H1 (cell line): ENCODE data around the gene C22orf23. TPM values are rescaled to one million over a fixed set of nuclear protein-coding genes. Genes with fewer than 3 reads are reported as not detected.

Experiments used
- CTCF ChIA-PET: fragments of 300-600 bp; sonication (Branson Sonifier 250); formaldehyde crosslinking; loops from one replicate; lab custom pipeline; 2021; ENCODE audit not compliant: partially characterized antibody; lab: Charles Lee
- POLR2A ChIA-PET: fragments of 300-600 bp; sonication (Branson Sonifier 250); formaldehyde crosslinking; loops from one replicate; lab custom pipeline; 2021; ENCODE audit warnings: inconsistent platforms; ENCODE audit not compliant: partially characterized antibody; lab: Charles Lee
- DNase-seq, 2 experiments: peaks; one replicate each; pipeline versions ENCODE4 v3.0.0 to v3.0.0-alpha.2; 2010 to 2022; ENCODE audit warnings: low spot score in 2 of 2, low read depth in 1 of 2, mixed read lengths in 1 of 2
- FAIRE-seq: peaks from 2 replicates; lab custom pipeline; 2011; peaks lifted over from hg19 to GRCh38; lab: Jason Lieb, UNC
- H2AFZ ChIP-seq: 2 replicates; pipeline ENCODE4 v1.8.1; 2012; ENCODE audit warnings: low read length, inconsistent platforms
- H2AK5ac ChIP-seq: 2 replicates; pipeline ENCODE4 v1.6.1; 2013; ENCODE audit warnings: low read depth, low read length
- H2BK120ac ChIP-seq: replicated peaks from 2 replicates; pipeline ENCODE3; 2013; ENCODE audit warnings: low read depth, low read length, inconsistent platforms
- H2BK12ac ChIP-seq: 2 replicates; pipeline ENCODE4 v1.6.1; 2013; ENCODE audit warnings: low read depth, low read length
- H2BK15ac ChIP-seq: 2 replicates; pipeline ENCODE4 v1.6.1; 2013; ENCODE audit warnings: low read length
- H2BK20ac ChIP-seq: 2 replicates; pipeline ENCODE4 v1.6.1; 2013; ENCODE audit warnings: low read length
- H2BK5ac ChIP-seq: 2 replicates; pipeline ENCODE4 v1.6.1; 2013; ENCODE audit warnings: low read depth, low read length
- H3K14ac ChIP-seq: 2 replicates; pipeline ENCODE4 v1.6.1; 2013; ENCODE audit warnings: inconsistent platforms; ENCODE audit not compliant: insufficient read length
- H3K18ac ChIP-seq: 2 replicates; pipeline ENCODE4 v1.6.1; 2013; ENCODE audit warnings: low read length; ENCODE audit errors: extremely low read depth
- H3K23ac ChIP-seq: 2 replicates; pipeline ENCODE4 v1.6.1; 2013; ENCODE audit warnings: inconsistent platforms; ENCODE audit not compliant: insufficient read length
- H3K23me2 ChIP-seq: 2 replicates; pipeline ENCODE4 v1.6.1; 2013; ENCODE audit warnings: low read depth, low read length
- H3K27ac ChIP-seq: 2 replicates; pipeline ENCODE4 v1.6.1; 2011; ENCODE audit warnings: low read depth, low read length, inconsistent platforms
- H3K27me3 ChIP-seq, 4 experiments: replicated peaks in 1 of 4; 1 replicate in 1 of 4; 2 replicates in 3 of 4; pipeline versions ENCODE4 v1.6.1 to v1.8.1; 2011 to 2013; ENCODE audit warnings: low read length in 3 of 4, mild to moderate bottlenecking in 3 of 4, inconsistent platforms in 2 of 4, mixed read lengths in 2 of 4, moderate library complexity in 1 of 4; ENCODE audit not compliant: control insufficient read depth in 3 of 4, insufficient read depth in 3 of 4; ENCODE audit errors: extremely low read depth in 1 of 4
- H3K36me3 ChIP-seq, 4 experiments: 2 replicates each; pipeline versions ENCODE4 v1.6.1 to v1.8.1; 2011 to 2013; ENCODE audit warnings: mild to moderate bottlenecking in 4 of 4, low read length in 3 of 4, moderate library complexity in 2 of 4, control low read depth in 1 of 4, inconsistent platforms in 1 of 4; ENCODE audit not compliant: insufficient read depth in 4 of 4, control insufficient read depth in 2 of 4
- H3K4ac ChIP-seq: replicated peaks from 2 replicates; pipeline ENCODE3; 2013; ENCODE audit warnings: low read length, low read depth, mixed read lengths, inconsistent platforms; ENCODE audit not compliant: insufficient read length
- H3K4me1 ChIP-seq, 4 experiments: replicated peaks in 1 of 4; 1 replicate in 1 of 4; 2 replicates in 3 of 4; pipeline versions ENCODE4 v1.6.1 to v1.8.1; 2011 to 2013; ENCODE audit warnings: low read length in 3 of 4, inconsistent platforms in 2 of 4, mixed read lengths in 1 of 4; ENCODE audit not compliant: insufficient read depth in 4 of 4, control insufficient read depth in 3 of 4
- H3K4me2 ChIP-seq, 2 experiments: 2 replicates each; pipeline versions ENCODE4 v1.6.1 to v1.8.1; 2011 to 2013; ENCODE audit warnings: low read depth in 2 of 2, low read length in 2 of 2, control low read depth in 1 of 2, inconsistent platforms in 1 of 2, mild to moderate bottlenecking in 1 of 2; ENCODE audit not compliant: insufficient read depth in 1 of 2
- H3K4me3 ChIP-seq, 4 experiments: fragments of 200-600, 300-600 bp in 1 of 4; sonication (generic), shearing (Covaris generic), sonication (Bioruptor Twin) in 1 of 4; 2 replicates each; pipeline versions ENCODE4 v1.5.1 to v1.8.1; 2011 to 2016; ENCODE audit warnings: low read length in 4 of 4, low read depth in 3 of 4, control low read depth in 2 of 4, inconsistent platforms in 2 of 4, mild to moderate bottlenecking in 2 of 4, mixed read lengths in 1 of 4, moderate library complexity in 1 of 4; ENCODE audit not compliant: insufficient read depth in 2 of 4; ENCODE audit errors: extremely low read depth in 1 of 4
- H3K56ac ChIP-seq: replicated peaks from 2 replicates; pipeline ENCODE3; 2013; ENCODE audit warnings: low read depth, mild to moderate bottlenecking, mixed read lengths, low read length, inconsistent platforms; ENCODE audit not compliant: insufficient read length
- H3K79me1 ChIP-seq: 2 replicates; pipeline ENCODE4 v1.6.1; 2013; ENCODE audit warnings: low read depth, low read length, control low read depth
- H3K79me2 ChIP-seq, 2 experiments: 2 replicates each; pipeline versions ENCODE4 v1.6.1 to v1.8.1; 2012 to 2013; ENCODE audit warnings: low read length in 2 of 2, mild to moderate bottlenecking in 2 of 2, inconsistent platforms in 1 of 2; ENCODE audit not compliant: insufficient read depth in 2 of 2, control insufficient read depth in 1 of 2
- H3K9ac ChIP-seq, 4 experiments: replicated peaks in 1 of 4; 1 replicate in 1 of 4; 2 replicates in 3 of 4; pipeline versions ENCODE4 v1.6.1 to v1.8.1; 2011 to 2013; ENCODE audit warnings: low read depth in 3 of 4, low read length in 3 of 4, control low read depth in 2 of 4, mild to moderate bottlenecking in 2 of 4, moderate library complexity in 2 of 4, inconsistent platforms in 1 of 4; ENCODE audit errors: extremely low read depth in 1 of 4
- H3K9me3 ChIP-seq, 2 experiments: 2 replicates each; pipeline versions ENCODE4 v1.6.1 to v1.8.1; 2012 to 2013; ENCODE audit warnings: mild to moderate bottlenecking in 2 of 2, moderate library complexity in 2 of 2, control low read depth in 1 of 2, inconsistent platforms in 1 of 2, low read depth in 1 of 2, low read length in 1 of 2, mixed read lengths in 1 of 2; ENCODE audit not compliant: insufficient read depth in 2 of 2
- H4K20me1 ChIP-seq, 2 experiments: replicated peaks in 1 of 2; 2 replicates each; pipeline versions ENCODE3 to v1.8.1; 2011 to 2013; ENCODE audit warnings: inconsistent platforms in 2 of 2, low read length in 2 of 2, mild to moderate bottlenecking in 1 of 2; ENCODE audit not compliant: insufficient read depth in 2 of 2, control insufficient read depth in 1 of 2
- H4K5ac ChIP-seq: 2 replicates; pipeline ENCODE4 v1.6.1; 2013; ENCODE audit warnings: low read length, low read depth, mixed read lengths, inconsistent platforms; ENCODE audit not compliant: insufficient read length
- H4K8ac ChIP-seq: 2 replicates; pipeline ENCODE4 v1.8.0; 2013; ENCODE audit warnings: mild to moderate bottlenecking, moderate library complexity, low read length, inconsistent platforms; ENCODE audit not compliant: insufficient read depth; ENCODE audit errors: extremely low read depth
- H4K91ac ChIP-seq: replicated peaks from 2 replicates; pipeline ENCODE3; 2013; ENCODE audit warnings: low read length, mixed read lengths, inconsistent platforms; ENCODE audit not compliant: insufficient read length
- ASH2L ChIP-seq: fragments of 200-600, 300-600 bp; sonication (generic); IDR thresholded peaks from one replicate; pipeline ENCODE4 v1.7.1; 2017; ENCODE audit warnings: low read length
- CBX5 ChIP-seq: fragments of 300-800, 300-1000 bp; sonication (generic); IDR thresholded peaks from 2 replicates; pipeline ENCODE4 v1.7.1; 2016; ENCODE audit warnings: antibody characterized with exemption, low read length, low read depth
- CHD1 ChIP-seq: IDR thresholded peaks from 2 replicates; pipeline ENCODE4 v1.6.1; 2012; ENCODE audit warnings: low read depth, low read length, improper control_type of control experiment
- CREB1 ChIP-seq: IDR thresholded peaks from 2 replicates; pipeline ENCODE4 v1.6.1; 2012; ENCODE audit warnings: inconsistent platforms
- EGR1 ChIP-seq: IDR thresholded peaks from 2 replicates; pipeline ENCODE4 v1.6.1; 2011; ENCODE audit warnings: low read depth, low read length, borderline replicate concordance
- KDM4A ChIP-seq: IDR thresholded peaks from one replicate; pipeline ENCODE4 v1.7.1; 2012; ENCODE audit warnings: low read depth, mild to moderate bottlenecking, moderate library complexity, low read length, inconsistent platforms; ENCODE audit not compliant: severe bottlenecking
- KDM5A ChIP-seq: fragments of 200-600 bp; IDR thresholded peaks from 2 replicates; pipeline ENCODE4 v1.7.1; 2012; ENCODE audit warnings: mild to moderate bottlenecking, low read length, inconsistent platforms, mixed read lengths
- PHF8 ChIP-seq: fragments of 200-600 bp; sonication (generic); conservative IDR thresholded peaks from 2 replicates; pipeline ENCODE4 v1.7.1; 2012; ENCODE audit warnings: low read depth, mild to moderate bottlenecking, inconsistent platforms, low read length, moderate library complexity
- RXRA ChIP-seq: IDR thresholded peaks from 2 replicates; pipeline ENCODE4 v1.6.1; 2011; ENCODE audit warnings: low read depth, mild to moderate bottlenecking, low read length, moderate library complexity; ENCODE audit not compliant: insufficient read depth
- SIN3A ChIP-seq, 2 experiments: IDR thresholded peaks in 1 of 2; conservative IDR thresholded peaks in 1 of 2; 2 replicates each; pipeline ENCODE4 v1.6.1; 2011 to 2012; ENCODE audit warnings: low read length in 2 of 2, improper control_type of control experiment in 1 of 2, low read depth in 1 of 2, mild to moderate bottlenecking in 1 of 2
- WGBS, 2 experiments: shearing (Covaris generic) in 1 of 2; methylation state at CpG; one replicate each; pipeline versions ENCODE4 v1.1.6 to v1.1.7; 2013 to 2015; ENCODE audit warnings: low lambda C conversion rate in 2 of 2, mixed read lengths in 2 of 2, inconsistent platforms in 1 of 2, low coverage in 1 of 2, missing lambda C conversion rate in 1 of 2; ENCODE audit not compliant: insufficient replicate concordance in 2 of 2, insufficient coverage in 1 of 2, insufficient read length in 1 of 2; ENCODE audit errors: extremely low coverage in 1 of 2, missing lambda C conversion rate in 1 of 2; 5-methylcytosine and 5-hydroxymethylcytosine counted together
- polyA plus RNA-seq, 7 experiments: library from polyadenylated mRNA; depleted of rRNA in 3 of 7; stranded (reverse) in 5 of 7; unstranded in 2 of 7; fragments of >200 nt in 5 of 7; fragments of 200-250 nt in 2 of 7; gene quantifications; 1 replicate in 5 of 7; 2 replicates in 1 of 7; 4 replicates in 1 of 7; pipeline versions ENCODE4 v1.2.1 to v1.2.3, GENCODE V29; 2011 to 2013; ENCODE audit warnings: missing spikeins in 2 of 7, mixed read lengths in 2 of 7
- total RNA-seq: library from RNA; stranded (reverse); fragmentation: NEBNext Ultra II Directional; extraction: Animal tissue kit (Norgen Biotek cat#: 25700); gene quantifications from 2 replicates; pipeline ENCODE4 v1.2.1, GENCODE V29; 2021
- TF ChIP-seq, protein P1 (sequence below): IDR thresholded peaks from 2 replicates; pipeline ENCODE4 v1.6.1; 2012; ENCODE audit warnings: low read length, inconsistent platforms

The C22orf23 gene
- total and polyA plus RNA-seq, 2 of the 8 experiments (the other 6 are each of a cell fraction or from before 2014, with no cell fraction given) = 0.50 to 0.54 TPM

DNA sequence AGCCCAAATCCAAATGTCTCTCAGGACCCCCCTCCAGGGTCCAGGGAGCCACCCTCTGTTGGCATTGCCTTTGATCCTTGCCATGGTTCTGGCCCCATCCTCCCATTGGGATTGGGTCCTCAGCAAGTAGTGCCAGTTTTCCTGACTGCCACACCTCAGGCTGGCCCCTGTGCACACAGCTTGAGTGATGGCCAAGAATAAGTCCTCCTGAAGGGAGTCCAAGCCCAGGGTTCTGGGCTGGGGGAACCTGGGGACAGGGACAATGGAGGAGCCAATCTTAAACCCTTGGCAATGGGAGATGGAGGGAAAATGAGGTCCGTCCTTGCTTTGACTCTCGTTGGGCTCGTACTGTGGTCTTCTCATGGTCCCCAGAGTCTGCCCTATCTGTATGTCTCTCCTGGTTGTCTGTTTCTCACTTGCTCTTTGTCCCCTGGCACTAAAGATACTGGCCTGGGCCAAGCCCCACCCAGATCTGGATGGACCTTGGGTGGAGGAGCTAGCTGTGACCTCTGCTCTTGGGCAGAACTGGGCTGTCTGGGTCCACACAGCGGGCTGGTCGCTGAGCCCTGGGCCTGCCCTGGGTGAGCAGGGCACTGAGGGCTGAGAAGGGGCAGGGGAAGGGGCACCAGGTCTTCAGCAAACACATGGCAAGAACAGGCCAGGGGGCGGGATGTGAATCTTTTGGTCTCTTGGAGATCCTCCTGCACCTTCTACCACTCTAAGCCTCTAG, 28.0 kb upstream of the C22orf23 start:
- Histone ChIP-seq H4K91ac (no peak overlapping the region), H3K9ac (no peak overlapping the region), H4K5ac (no peak overlapping the region), H3K4ac (no peak overlapping the region), H4K20me1 (peaks cover 2 to 4% of the 10 kb centered on the region in 2 experiments), H2AK5ac (no peak overlapping the region), H3K4me1 (peaks cover 0 to 30% (median 14%) of the 10 kb centered on the region in 4 experiments; a peak in 6 of 7 replicates), H2BK120ac (no peak overlapping the region), H3K27ac (no peak overlapping the region), H4K8ac (no peak overlapping the region), H2BK5ac (no peak overlapping the region), H3K36me3 (no peaks in the 10 kb centered on the region), H3K56ac (no peak overlapping the region), H3K79me2 (no peaks in the 10 kb centered on the region), H2AFZ (no peak overlapping the region), H3K4me2 (no peak overlapping the region), H3K79me1 (no peaks in the 10 kb centered on the region), H3K18ac (no peak overlapping the region), H2BK15ac (no peak overlapping the region), H3K27me3 (peaks cover 0 to 19% (median 12%) of the 10 kb centered on the region in 4 experiments; a peak in 5 of 7 replicates), H3K4me3 (no peak overlapping the region), H3K23ac (no peak overlapping the region), H3K14ac (no peak overlapping the region), H2BK12ac (no peak overlapping the region), H3K9me3 (no peaks in the 10 kb centered on the region), H2BK20ac (no peak overlapping the region), H3K23me2 (peaks cover 13% of the 10 kb centered on the region; the same call in 1 of the 2 replicates)
- FAIRE-seq = no peak
- POLR2A ChIA-PET = interaction anchor here (4.8 kb wide), 1 partner anchor 10 kb away, joined by 26 read pairs; no protein-coding TSS in a partner anchor
- no peak for DNase-seq
- CTCF ChIA-PET = interaction anchor here (0.9 to 3.9 kb wide), 4 partner anchors 10 to 72 kb away, joined by 3 to 20 read pairs (median 13); no protein-coding TSS in a partner anchor
- WGBS, 2 experiments = 88% methylated on average over 6 of the region's 6 CpGs; no CpG with 5 or more reads in 1 of the 2 experiments
- TF ChIP-seq EGR1 (no peak), RXRA (no peak), PHF8 (no peak), CREB1 (no peak), KDM4A (no peak), ASH2L (no peak), KDM5A (no peak), CHD1 (no peak), SIN3A (conservative IDR thresholded peaks at IDR 0.05 in 1 of 2, IDR thresholded peaks at IDR 0.05 in 1 of 2; ENCODE audit: low read depth in 1 of 2, low read length in 2 of 2) (no peak), CBX5 (no peak)
- TF ChIP-seq, protein P1, sequence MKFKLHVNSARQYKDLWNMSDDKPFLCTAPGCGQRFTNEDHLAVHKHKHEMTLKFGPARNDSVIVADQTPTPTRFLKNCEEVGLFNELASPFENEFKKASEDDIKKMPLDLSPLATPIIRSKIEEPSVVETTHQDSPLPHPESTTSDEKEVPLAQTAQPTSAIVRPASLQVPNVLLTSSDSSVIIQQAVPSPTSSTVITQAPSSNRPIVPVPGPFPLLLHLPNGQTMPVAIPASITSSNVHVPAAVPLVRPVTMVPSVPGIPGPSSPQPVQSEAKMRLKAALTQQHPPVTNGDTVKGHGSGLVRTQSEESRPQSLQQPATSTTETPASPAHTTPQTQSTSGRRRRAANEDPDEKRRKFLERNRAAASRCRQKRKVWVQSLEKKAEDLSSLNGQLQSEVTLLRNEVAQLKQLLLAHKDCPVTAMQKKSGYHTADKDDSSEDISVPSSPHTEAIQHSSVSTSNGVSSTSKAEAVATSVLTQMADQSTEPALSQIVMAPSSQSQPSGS = no peak
